ENCODE results near the gene RBM8A.
A peak's percentile ranks its signal among the peaks of the same experiment; 100 is the strongest.
"Not testable (repeated sequence)": the region's sequence is repeated elsewhere in the genome, so short reads cannot be mapped to it uniquely, and the experiment has no call there.

Gene RBM8A

DNA sequence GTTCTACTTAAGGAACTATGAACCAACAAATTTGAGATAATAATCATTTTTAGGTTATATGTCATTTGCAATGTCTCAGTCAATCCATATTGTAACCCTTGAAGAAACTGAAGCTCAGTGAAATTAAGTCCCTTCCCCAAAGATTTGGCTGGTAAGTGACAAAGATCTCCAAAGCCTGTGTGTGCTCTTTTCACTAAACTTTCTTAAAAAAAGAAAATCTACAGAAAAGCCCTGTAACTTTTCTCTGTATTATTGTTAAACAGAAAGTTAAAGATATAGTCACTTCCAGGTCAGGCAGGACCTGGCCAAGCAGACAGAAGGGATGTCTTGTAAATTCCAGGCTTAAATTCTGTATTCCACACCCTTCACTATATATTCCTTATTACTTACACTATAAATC, 29.1 kb upstream of the RBM8A start:
- no peak for DNase-seq

DNA sequence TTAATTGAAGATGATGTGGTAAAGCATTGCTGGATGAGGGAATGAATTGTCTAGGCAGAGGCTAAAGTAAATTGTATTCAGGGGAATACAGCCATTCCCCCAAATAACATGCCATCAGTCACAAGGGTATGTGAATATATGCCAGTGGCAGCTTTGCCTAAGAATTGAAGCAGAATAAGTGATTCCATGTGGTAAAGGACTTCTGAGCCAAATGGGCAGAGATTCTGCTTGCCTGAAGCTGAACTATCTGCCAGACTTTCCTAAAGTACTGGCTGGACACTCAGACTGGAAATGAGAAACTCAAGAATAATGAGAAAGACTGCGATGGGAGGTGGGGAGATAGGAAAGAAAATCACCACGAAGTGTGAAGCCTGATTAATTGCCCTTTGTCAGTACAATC, 28.2 kb upstream of the RBM8A start:
- DNase-seq: no peak

DNA sequence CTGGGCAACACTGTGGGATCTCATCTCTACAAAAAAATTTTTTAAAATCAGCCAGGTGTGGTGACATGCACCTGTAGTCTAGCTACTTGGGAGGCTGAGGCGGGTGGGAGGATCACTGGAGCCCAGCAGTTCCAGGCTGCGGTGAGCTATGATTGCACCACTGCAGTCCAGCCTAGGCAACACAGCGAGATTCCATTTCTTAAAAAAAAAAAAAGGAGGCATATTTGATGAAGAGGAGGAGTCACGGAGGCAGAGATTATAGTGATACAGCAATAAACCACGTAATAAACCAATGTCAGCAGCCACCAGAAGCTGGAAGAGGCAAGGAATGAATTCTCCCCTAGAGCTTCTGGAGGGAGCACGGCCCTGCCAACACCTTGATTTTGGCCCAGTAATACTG, 26.6 kb upstream of the RBM8A start:
- DNase-seq: no peak

DNA sequence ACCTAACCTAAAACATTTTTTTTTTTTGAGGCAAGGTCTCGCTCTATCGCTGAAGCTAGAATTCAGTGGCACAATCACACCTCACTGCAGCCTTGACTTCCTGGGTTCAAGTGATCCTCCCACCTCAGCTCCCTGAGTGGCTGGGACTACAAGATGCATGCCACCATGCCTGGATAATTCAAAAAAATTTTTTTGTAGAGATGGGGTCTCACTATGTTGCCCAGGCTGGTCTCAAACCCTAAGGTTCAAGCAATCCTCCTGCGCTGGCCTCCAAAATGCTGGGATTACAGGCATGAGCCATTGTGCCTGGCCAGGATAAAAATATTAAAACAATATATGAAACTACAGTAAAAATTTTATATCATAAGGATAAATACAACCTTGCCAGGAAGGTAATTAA, 25.6 kb upstream of the RBM8A start:
- DNase-seq: no peak

DNA sequence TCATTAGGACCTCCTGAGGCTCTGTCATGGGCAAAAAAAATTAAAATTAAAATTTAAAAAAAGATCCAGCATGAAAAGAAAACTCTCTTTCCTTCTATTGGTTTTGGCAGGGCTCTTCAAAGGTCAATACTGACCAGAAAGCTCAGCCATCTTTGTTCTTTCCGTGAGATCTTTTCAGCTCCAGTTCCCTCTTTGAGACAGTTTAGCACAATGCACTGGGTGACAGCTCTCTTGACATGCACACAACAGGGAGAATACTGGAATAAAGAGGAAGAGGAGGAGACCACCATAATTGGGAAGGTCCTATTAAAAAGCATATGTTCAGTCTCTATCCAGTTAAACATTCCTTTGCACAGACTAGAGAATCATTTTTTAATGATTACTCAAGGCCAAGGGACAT, 24.2 kb upstream of the RBM8A start:
- DNase-seq: no peak

DNA sequence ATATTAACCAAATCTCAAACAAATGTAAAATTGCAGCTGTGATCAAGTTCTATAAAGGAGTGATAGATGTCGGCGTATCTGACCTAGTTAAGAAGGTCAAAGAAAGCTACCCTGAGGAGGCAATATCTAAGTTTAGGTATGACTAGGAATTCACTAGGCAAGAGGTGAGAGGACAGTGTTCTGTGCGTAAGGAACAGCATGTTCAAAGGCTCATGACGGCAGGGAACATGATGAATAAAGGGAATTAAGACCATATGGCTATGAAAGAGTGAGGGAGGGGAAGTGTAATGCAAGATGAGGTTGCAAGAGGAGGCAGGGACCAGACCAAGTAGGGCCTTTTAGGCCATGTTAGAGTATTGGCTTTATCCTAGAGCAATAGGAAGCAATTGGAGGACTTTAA, 21.9 kb upstream of the RBM8A start:
- DNase-seq: no peak

DNA sequence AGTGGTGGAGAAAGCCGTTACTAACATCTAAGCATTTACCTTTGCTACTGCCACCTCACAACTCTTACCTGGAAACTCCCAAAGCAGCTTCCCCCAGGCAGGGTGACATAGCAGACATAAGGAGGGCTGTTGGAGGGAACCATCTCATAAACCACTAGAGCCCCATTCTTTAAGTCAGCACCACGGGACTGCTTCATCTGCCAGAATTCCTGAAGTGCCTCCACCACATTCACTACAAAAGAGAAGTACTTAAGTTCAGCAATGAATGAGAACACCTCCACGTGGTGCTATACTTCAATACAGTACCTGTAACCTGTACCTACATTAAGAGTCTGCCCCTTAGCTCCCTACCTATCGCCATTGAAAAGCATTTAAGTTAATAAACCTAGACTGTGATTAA, 20.3 kb upstream of the RBM8A start:
- no peak for DNase-seq

DNA sequence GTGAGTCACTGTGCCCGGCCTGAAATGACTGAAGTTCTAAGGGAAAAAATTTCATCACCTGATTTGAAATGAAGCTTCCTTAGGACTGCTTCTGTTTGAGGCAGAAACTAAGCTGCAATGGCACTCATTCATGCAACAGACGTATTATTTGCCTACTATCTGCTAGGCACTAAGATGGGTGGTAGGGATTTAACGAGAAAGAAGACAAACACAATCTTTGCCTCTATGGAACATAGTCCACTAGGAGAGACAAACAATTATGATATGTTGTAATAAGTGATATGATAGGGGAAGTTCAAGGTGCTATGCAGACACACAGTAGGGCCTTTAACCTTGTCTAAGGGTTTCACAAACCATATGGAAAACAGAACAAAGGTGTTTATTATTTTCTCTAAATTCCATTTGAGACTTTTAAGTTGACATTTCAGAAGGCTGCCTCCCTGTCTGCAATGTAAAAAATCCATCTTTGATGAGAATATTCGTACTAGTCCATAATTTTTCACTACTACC, 19.2 kb upstream of the RBM8A start:
- DNase-seq: no peak

DNA sequence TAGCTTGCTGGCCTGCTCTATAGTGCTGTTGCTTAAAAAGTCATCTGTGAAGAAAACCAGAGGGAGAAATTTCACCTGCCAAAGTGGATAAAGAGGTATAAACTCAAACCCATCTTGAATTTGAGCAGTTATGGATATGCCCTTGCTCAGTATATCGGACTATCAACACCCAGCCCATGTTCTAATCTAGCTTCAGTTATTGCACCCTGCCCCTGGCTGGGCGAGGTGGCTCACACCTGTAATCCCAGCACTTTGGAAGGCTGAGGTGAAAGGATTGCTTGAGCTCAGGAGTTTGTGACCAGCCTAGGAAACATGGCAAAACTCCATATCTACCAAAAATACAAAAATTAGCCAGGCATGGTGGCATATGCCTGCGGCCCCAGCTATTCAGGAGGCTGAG, 17.2 kb upstream of the RBM8A start:
- DNase-seq: no peak

DNA sequence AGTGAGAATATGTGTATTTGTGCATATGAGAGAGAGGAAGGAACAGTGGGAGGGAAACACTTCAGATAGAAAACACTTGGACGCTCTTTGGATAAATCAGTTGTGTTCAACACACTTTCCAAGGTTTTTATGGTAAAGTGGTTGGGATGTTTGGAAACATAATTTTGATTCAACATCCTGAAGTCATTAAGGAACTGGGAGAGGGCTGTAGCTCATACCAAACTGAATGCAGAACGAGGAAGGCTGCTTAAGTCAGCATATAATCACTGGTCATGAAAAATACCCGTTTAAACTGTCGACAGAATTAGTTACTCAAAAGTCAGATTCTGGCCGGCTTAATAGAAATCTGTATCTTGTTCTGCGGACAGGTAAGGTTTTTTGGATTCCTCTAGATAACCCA, 15.6 kb upstream of the RBM8A start:
- no peak for DNase-seq

DNA sequence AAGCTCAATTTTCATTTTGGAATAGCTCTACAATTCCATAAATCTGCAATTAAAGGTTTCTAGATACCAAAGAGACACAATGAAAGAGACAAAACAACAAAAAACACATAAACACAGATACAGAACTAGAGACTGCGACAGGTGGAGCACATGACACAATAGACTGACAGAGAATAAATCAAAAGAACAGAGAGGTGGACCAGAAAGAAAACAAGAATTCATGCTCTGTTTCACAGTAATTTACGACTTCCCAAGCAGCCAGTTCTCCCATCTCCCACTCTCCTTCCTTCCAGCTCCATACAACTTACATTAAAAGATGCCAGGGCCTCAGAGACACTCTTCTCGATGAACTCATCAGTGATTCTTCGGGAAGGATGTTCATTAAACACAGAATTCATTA, 15.1 kb upstream of the RBM8A start:
- DNase-seq: no peak

DNA sequence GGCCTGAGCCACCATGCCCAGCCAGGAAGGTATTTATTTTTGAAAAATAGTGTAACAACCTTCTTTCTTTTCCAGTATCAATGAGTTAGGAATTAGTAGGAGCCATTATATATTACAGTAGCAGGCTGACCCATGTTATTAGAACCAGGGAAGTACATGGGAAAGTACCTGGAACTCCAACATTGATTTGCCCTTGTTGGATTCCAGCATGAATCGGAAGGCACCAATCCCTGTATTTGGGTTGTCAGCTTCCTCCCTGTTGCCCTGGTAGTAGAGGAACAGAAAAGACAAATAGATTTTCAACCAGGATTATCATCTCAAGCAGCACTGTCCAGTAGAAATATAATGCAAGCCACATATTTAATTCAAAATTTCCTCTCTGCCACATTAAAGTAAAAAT, 10.2 kb upstream of the RBM8A start:
- DNase-seq: no peak

DNA sequence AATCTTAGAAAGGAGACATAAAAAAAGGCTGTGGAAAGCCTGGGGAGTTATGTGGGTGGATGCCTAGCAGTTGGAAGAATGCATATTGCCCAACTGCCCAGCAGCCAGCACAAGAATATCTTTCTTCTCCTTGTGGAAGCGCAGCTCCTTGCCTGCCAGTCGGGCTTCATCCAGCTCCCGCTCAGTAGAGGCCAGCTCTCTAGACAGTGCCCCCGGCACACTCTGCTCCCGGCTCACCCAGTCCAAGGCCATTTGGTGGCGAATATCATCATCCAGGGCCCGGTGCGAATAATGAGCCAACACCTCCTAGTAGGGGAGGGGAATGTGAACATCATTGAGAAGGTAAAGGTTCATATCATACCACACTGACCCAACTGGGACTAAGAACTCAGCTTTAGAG, 9.0 kb upstream of the RBM8A start:
- DNase-seq: no peak

DNA sequence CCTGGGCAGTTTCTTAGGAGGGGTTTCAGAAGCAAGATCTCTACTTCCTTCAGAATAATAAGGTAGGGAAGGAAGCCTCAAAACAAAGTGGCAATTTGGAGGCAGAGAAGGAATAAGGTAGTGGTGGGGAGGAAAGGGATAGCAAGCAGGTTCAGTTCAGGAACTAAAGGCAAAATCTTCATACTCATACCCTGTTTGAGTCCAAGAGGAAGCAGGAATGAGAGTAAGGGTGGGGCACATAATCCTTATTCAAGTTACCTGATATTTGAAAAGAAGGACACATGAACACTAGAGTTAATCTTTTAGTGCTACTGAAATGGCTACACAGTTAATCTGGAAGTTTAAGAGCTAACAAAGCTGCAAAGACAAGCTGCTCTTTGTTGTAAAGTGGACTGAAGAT, 8.4 kb upstream of the RBM8A start:
- DNase-seq: no peak

DNA sequence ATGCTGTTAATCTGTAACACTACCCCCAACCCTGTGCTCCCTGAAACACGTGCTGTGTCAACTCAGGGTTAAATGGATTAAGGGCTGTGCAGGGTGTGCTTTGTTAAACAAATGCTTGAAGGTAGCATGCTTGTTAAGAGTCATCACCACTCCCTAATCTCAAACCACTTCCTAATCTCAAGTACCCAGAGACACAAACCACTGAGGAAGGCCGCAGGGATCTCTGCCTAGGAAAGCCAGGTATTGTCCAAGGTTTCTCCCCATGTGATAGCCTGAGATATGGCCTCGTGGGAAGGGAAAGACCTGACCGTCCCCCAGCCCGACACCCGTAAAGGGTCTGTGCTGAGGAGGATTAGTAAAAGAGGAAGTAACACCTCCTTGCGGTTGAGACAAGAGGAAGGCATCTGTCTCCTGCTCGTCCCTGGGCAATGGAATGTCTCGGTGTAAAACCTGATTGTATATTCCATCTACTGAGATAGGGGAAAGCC, 5.3 kb upstream of the RBM8A start:
- peak; percentile 81 for DNase-seq

DNA sequence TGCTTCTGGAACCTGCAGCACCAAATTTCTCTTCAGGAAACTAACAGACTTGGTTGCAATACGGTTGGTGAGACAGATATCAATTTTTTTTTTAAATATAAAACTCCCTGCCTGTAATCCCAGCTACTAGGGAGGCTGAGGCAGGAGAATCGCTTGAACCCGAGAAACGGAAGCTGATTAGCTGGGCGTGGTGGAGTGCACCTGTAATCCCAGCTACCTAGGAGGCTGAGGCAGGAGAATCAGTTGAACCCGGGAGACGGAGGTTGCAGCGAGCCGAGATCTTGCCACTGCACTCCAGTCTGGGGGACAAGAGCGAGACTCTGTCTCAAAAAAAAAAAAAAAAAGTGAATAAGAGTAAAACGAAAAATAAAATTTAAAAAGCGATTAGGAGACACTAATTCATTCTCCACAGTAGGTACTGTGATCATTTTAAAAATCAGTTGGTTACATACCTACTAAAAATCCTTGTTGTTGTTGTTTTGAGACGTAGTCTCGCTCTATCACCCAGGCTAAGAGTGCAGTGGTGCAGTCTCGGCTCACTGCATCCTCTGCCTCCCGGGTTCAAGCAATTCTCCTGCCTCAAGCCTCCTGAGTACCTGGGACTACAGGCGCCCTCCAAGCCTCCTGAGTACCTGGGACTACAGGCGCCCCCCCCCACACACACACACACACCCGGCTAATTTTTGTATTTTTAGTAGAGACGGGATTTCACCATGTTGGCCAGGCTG, 796 bp upstream of the RBM8A start:
- no peak for DNase-seq

DNA sequence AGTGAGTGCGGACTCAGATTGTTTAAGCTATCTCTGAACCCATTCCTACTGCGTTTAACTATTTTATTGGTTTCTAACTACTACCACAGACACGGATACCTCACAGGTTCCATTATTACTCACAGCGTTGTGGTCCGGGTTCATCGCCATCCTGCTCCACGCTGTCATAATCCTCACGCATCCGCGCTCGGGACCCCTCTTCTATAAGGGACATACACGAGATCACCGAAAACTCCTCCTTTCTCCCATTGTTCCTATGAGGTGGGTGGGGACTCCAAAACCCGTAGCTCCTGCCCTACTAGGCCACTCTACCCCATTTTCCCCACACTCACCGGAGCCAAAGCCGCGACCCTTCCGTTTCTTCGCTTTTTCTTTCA, 610 bp downstream of the RBM8A start:
- DNase-seq: peak; percentile 82

DNA sequence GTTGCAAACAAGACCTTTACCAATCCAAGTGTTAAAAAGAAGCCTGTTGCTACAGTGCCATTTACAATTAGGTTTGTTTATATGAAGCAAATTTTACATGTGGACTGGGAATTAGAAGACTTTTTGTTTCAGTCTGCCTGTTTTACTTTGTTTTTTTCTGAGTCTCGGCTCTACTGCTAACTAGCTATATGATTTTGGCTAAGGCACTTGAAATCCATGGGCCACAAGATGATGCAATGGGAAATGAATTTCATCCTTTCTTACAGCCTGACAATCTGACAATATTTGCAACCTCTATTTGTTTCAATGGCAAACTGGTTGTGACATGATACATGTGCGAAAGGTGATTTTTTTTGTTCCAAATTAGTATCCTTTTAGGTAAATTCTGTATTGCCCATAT, 5.0 kb downstream of the RBM8A start:
- DNase-seq: no peak

DNA sequence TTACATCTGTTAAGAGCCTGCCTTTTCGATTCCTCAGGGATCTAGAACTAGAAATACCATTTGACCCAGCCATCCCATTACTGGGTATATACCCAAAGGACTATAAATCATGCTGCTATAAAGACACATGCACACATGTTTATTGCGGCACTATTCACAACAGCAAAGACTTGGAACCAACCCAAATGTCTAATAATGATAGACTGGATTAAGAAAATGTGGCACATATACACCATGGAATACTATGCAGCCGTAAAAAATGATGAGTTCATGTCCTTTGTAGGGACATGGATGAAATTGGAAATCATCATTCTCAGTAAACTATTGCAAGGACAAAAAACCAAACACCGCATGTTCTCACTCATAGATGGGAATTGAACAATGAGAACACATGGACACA, 7.0 kb downstream of the RBM8A start:
- not testable (repeated sequence) for DNase-seq

DNA sequence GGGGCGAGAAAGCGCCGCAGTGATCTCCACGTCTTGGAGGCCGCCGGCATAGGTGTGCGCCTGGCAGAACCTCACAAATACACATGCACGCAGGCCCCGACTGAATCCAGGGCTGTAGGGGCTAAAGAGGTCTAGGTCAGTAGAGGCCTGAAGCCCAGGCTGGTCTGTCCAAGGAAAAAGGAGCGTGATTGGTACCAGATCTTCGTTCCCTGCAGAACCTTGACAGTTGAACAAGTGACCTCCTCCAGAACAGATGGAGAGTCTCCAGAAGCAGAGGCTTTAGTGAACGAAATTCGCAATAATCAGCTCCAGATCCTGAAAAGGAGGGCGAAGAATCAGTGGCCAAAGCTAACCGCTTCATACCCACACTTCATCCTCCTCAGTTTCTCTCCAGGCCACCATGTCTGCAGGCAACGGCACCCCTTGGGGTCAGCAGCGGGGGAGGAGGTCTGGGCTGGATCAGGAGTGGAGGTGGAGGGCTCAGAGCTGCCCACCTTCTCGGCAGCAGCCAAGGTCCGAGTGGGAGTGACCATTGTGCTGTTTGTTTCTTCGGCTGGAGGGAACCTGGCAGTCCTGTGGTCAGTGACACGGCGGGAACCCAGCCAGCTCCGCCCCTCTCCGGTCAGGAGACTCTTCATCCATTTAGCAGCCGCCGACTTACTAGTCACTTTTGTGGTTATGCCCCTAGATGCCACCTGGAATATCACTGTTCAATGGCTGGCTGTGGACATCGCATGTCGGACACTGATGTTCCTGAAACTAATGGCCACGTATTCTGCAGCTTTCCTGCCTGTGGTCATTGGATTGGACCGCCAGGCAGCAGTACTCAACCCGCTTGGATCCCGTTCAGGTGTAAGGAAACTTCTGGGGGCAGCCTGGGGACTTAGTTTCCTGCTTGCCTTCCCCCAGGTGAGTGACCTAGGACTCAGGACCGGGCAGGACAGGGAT, 8.0 kb downstream of the RBM8A start:
- DNase-seq: no peak

DNA sequence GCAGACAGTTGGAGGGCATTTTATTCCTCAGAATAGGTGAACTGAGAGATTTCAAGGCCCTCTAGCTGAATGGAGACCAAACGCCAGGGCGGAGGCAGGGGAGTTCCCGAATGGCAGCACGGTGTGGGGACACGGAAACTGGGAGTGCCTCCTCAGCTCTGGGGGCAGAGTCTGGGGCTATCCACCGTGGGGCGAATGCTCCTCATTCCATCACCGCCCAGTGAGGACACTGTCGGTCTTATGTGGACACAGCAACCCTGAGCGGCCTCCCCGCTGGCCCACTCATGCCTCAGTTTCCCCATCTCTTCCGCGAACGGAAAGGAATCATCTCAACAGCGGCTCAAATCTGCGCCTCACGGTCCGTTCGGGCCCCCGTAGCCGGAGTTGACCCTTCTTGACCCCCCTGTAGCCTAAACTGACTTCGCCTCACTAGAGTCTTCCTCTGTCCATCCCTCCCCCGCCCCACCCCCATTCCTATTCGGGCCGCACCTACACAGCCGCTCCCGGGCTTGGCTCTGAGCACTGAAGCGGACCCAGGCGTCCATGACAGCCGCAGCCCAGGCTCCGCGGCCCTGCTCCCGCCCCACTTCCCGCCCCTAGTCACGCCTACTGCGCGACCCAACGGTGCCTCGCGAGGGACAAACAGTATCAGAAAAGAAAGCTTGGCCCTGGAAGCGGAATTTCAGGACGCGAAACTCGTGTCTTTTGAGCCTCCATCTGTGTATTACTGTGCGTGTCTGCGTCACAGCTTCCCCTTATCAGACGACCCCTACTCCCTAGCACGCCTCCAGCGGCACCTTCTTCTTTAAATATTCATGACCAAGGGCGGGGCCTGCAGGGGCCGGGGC, 8.9 kb downstream of the RBM8A start, which contains the start of gene PEX11B:
Gene PEX11B, minus strand, starts transcription at position 574 of the 848 bp plus-strand sequence. Its CDS starts 29 bp downstream, at position 545.
- peak; percentile 95 for DNase-seq

DNA sequence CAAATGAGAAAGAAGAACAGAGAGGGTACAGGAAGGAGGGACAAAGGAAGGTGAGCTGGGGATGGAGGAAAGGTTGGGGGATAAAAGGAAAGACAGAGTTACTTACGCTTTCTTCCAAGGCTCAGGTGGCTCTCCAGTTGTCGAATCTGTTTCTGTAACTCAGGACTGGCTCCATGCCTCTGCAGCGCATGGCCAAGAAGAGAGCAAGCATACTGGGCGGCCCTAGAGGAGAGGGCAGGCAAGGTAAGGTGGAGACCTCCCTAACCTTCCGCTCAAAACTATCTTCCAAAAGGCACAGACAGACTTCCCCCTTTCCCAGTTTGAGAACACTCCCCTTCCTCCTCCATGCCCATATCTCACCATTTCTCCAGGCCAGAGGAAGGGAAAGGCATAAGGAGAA, 9.7 kb downstream of the RBM8A start:
- DNase-seq: no peak

DNA sequence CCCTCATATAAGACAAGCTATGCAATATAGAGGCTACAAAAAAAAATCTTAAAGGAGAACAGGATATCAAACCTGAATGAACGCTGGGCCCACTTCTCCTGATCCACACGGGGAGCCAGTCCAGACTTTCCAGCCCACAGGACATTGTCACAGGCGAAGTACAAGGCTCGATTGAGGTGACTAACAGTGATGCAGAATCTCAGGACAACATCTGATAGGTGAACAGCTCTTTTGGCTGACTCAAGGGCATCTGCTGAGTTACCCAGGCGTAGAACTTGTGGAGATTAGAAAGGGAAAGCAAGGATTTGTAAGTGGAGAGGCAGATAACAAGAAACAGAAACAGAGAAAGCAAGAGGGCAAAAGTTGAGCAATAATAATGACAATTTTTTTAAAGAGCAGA, 10.5 kb downstream of the RBM8A start:
- DNase-seq: no peak

All from activated CD8-positive, alpha-beta memory T cell treated with anti-CD3 and anti-CD28 coated beads for 24 hours (primary cell).